Measurements from ENCODE around the gene INSR.

INSR gene

GRCh38 chr19:7333198-7334118 is 39.2 kb upstream of the INSR start:
- H3K4me3 ChIP-seq (ENCODE audit: low read depth, low read length) = no peak overlapping the region
- DNase-seq (ENCODE audit: low read depth) = no peak
- TF ChIP-seq, protein P1, sequence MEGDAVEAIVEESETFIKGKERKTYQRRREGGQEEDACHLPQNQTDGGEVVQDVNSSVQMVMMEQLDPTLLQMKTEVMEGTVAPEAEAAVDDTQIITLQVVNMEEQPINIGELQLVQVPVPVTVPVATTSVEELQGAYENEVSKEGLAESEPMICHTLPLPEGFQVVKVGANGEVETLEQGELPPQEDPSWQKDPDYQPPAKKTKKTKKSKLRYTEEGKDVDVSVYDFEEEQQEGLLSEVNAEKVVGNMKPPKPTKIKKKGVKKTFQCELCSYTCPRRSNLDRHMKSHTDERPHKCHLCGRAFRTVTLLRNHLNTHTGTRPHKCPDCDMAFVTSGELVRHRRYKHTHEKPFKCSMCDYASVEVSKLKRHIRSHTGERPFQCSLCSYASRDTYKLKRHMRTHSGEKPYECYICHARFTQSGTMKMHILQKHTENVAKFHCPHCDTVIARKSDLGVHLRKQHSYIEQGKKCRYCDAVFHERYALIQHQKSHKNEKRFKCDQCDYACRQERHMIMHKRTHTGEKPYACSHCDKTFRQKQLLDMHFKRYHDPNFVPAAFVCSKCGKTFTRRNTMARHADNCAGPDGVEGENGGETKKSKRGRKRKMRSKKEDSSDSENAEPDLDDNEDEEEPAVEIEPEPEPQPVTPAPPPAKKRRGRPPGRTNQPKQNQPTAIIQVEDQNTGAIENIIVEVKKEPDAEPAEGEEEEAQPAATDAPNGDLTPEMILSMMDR (IDR thresholded peaks at IDR 0.05; ENCODE audit: low read depth, low read length, missing control alignments) = no peak

DNA sequence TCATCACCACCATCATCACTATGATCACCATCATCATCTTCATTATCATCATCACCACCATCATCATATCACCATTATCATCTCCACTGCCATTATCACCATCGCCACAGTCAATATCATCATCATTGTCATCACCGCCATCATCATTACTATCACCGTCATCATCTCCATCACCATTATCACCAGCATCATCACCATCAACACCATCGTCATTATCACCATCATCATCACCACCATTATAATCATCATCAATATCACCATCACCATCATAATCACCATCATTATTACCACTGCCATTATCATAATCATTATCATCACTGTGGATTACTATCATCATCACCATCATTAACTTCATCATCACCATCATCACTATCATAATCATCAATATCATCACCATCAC is 37.2 kb upstream of the INSR start:
- TF ChIP-seq, protein P1 (IDR thresholded peaks at IDR 0.05; ENCODE audit: low read depth, low read length, missing control alignments) = no peak
- no peak for DNase-seq (ENCODE audit: low read depth)
- H3K4me3 ChIP-seq (ENCODE audit: low read depth, low read length) = no peak overlapping the region

- no peak for DNase-seq (ENCODE audit: low read depth)
- no peak overlapping the region for H3K4me3 ChIP-seq (ENCODE audit: low read depth, low read length)
- TF ChIP-seq, protein P1 (IDR thresholded peaks at IDR 0.05; ENCODE audit: low read depth, low read length, missing control alignments) = peak; percentile 14
These were observed 34.4 kb upstream of the INSR start for GRCh38 chr19:7328647-7329046.

- no peak for DNase-seq (ENCODE audit: low read depth)
- TF ChIP-seq, protein P1 (IDR thresholded peaks at IDR 0.05; ENCODE audit: low read depth, low read length, missing control alignments) = no peak
- H3K4me3 ChIP-seq (ENCODE audit: low read depth, low read length) = no peak overlapping the region
These were observed 33.6 kb upstream of the INSR start for GRCh38 chr19:7327802-7328201.

DNA sequence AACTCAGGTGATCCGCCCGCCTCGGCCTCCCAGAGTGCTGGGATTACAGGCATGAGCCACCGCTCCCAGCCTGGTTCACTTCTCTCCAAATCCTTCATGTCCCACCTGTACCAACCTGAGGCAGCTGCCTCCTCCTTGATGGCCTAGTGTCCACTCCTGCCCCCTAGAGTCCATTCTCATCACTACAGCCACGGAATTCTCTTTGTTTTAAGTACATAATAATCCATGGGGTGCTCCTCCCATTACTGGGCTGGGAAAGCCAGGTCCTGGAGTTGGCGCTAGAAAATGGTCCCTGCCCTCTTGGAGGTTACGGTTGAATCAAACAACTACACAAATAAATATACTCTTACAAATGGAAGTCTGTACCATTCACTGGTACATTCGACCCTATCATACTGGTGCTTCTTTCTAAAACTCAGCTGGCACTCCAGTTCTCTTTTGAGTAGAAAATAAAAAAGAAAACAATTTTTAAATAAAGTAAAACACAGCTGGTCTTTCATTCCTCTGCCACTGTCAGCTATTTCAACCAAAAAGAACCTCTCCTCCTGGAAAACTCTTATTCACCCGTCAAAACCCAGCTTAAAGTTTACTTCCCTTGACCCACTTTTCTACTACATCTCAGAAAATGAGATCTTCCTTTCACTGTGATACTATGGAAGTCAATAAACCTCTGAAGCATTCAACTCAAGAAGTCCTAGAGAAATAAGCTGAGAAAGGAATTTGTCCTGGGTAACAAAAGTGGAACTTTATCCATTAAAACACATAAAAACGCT is 32.1 kb upstream of the INSR start:
- TF ChIP-seq, protein P1 (IDR thresholded peaks at IDR 0.05; ENCODE audit: low read depth, low read length, missing control alignments) = peak; percentile 67
- DNase-seq (ENCODE audit: low read depth) = no peak
- no peak overlapping the region for H3K4me3 ChIP-seq (ENCODE audit: low read depth, low read length)

DNA sequence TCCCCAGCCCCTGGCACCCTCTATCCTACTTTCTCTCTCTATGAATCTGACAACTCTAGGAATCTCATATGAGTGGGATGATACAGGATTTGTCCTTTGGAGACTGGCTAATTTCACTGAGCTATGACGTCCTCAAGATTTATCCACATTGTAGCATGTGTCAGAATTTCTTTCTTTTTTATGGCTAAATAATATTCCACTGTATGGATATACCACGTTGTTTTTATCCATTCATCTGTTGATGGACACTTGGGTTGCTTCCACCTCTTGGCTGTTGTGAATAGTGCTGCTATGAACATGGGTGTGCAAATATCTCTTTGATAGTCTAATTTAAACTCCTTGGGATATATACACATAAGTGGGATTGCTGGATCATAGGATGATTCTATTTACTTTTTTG is 24.0 kb upstream of the INSR start:
- no peak overlapping the region for H3K4me3 ChIP-seq (ENCODE audit: low read depth, low read length)
- TF ChIP-seq, protein P1 (IDR thresholded peaks at IDR 0.05; ENCODE audit: low read depth, low read length, missing control alignments) = no peak
- DNase-seq (ENCODE audit: low read depth) = no peak
